Measurements from ENCODE around the gene ATP11C.
"Not testable (repeated sequence)": the region's sequence is repeated elsewhere in the genome, so short reads cannot be mapped to it uniquely, and the experiment has no call there.

The ATP11C gene

DNA sequence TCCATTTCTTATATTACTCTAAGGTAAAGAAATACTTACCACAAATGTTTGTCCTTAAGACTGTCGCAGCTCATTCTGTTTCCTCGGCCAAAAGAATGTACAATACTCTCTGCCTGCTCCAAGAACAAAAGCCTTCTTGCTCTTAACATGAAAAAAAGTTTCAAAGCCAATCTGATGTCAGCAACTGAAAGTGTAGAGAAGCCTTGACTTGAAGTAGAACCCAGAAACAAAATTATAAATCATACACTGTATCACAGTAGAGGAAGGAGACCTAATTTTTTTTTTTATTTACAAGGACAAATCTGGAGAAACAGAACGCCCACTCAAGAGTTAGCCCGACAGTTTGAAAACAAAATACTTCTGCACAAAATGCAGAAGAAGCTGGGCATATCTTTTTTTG is 224.8 kb downstream of the ATP11C start, which contains the start of gene MCF2:
Gene MCF2, minus strand, starts transcription at position 101 of the 400 bp plus-strand sequence. CDS start 56,423 bp downstream, outside the sequence.
- TF ChIP-seq, protein P1, sequence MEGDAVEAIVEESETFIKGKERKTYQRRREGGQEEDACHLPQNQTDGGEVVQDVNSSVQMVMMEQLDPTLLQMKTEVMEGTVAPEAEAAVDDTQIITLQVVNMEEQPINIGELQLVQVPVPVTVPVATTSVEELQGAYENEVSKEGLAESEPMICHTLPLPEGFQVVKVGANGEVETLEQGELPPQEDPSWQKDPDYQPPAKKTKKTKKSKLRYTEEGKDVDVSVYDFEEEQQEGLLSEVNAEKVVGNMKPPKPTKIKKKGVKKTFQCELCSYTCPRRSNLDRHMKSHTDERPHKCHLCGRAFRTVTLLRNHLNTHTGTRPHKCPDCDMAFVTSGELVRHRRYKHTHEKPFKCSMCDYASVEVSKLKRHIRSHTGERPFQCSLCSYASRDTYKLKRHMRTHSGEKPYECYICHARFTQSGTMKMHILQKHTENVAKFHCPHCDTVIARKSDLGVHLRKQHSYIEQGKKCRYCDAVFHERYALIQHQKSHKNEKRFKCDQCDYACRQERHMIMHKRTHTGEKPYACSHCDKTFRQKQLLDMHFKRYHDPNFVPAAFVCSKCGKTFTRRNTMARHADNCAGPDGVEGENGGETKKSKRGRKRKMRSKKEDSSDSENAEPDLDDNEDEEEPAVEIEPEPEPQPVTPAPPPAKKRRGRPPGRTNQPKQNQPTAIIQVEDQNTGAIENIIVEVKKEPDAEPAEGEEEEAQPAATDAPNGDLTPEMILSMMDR (IDR thresholded peaks at IDR 0.05; ENCODE audit: insufficient read depth, low read length, missing control alignments), result no peak
- ChIA-PET CTCF (no interaction called here), POLR2A (no interaction called here)
- H3K4me3 ChIP-seq (ENCODE audit: low read depth, low read length), result no peak within 1 kb of the TSS
- DNase-seq (ENCODE audit: low read depth, low spot score), result no peak

DNA sequence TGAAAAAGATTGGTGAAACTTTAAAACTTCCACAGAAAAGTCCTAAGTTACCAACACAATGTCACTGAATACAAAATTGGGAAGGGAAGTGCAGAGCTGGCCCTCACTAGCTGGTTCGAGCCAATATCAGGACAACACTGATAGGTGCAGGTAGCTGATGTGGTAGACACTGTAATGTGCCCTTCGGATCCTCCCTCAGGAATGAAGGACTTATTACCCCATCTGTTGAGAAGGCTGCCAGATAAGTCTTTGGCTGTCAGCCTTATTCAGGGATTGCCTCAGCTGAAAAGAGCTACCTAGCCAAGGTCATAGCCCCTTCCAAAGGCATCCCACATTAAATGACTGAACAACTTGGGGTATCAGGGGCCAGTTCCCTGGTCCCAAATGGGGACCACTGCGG is 230.2 kb downstream of the ATP11C start:
- CTCF ChIA-PET, result no interaction called here
- TF ChIP-seq, protein P1 (IDR thresholded peaks at IDR 0.05; ENCODE audit: insufficient read depth, low read length, missing control alignments), result no peak
- DNase-seq (ENCODE audit: low read depth, low spot score), result no peak
- H3K4me3 ChIP-seq (ENCODE audit: low read depth, low read length), result no peak overlapping the region
- POLR2A ChIA-PET, result no interaction called here

DNA sequence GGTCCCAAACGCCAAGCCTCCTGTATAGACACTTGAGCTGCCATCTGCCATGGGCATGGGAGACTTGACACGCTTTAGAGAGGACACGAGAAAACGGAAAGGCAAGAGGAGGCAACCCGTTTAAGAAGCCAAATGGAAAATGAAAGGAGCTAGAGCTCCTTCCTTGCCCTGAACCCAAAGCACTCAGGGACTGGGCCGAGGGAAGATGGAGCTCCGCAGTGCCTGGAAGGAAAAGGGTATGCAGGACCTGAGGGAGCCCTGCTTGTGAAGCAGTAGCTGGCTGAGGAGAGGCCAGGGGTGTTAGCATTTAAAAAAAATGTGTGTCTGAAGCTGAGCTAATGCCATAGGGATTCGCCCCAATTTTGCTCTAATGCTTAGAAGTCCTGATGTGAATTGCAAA is 239.9 kb downstream of the ATP11C start:
- TF ChIP-seq, protein P1 (IDR thresholded peaks at IDR 0.05; ENCODE audit: insufficient read depth, low read length, missing control alignments), result no peak
- DNase-seq (ENCODE audit: low read depth, low spot score), result no peak
- CTCF ChIA-PET, result no interaction called here
- H3K4me3 ChIP-seq (ENCODE audit: low read depth, low read length), result peak overlapping the region; percentile 49
- POLR2A ChIA-PET, result no interaction called here

DNA sequence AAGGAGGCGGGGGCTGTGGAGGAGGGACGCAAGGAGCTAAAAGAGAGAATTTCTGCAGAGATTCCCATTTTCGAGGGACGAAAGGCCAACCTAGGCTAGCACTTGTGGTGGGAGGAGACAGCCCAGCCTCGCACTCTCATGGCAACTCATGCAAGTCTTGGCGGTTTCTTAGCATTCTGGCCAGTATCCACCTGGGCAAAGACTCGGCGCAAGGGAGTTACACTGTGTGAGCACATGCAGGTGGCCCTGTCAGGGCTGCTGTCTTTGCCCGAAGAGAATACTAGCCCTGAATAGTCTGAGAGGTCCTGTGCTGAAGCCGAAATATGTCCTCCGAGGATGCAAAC is 240.4 kb downstream of the ATP11C start:
- peak overlapping the region; percentile 49 for H3K4me3 ChIP-seq (ENCODE audit: low read depth, low read length)
- POLR2A ChIA-PET, result no interaction called here
- DNase-seq (ENCODE audit: low read depth, low spot score), result no peak
- TF ChIP-seq, protein P1 (IDR thresholded peaks at IDR 0.05; ENCODE audit: insufficient read depth, low read length, missing control alignments), result no peak
- CTCF ChIA-PET, result no interaction called here

DNA sequence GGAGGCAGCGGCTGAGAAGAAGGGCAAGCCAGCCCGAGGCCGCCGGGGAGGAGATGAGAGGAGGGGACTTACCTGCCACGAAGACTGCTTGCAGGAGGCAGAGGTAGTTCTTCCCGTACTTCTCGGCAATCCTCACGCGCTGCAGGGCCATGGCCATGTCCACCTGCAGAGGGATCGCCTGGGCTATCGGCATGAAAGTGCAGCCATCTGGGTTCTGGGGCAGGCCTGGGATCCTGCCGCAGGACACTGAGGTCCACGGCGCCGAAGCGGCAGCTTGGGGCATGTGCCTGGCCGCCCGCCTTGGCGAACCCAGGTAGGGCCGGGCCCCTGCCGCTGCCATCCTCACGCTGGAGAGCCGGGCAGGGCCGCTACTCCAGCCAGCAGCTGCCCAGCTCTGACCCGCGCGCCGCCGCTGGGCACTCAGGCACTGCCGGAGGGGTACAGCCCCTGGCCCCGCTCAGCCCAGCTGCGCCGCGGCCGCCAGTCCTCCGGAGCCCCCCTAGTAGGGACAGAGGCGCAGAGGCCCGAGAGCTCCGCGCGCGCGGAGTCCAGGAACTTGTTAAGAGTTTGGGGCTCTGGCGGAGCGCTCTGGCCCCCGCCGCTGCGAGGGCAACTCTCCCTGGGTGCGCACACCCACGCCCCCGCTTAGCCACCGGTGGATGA is 240.9 kb downstream of the ATP11C start:
- H3K4me3 ChIP-seq (ENCODE audit: low read depth, low read length), result peak overlapping the region; percentile 49
- CTCF ChIA-PET, result no interaction called here
- DNase-seq (ENCODE audit: low read depth, low spot score), result no peak
- TF ChIP-seq, protein P1 (IDR thresholded peaks at IDR 0.05; ENCODE audit: insufficient read depth, low read length, missing control alignments), result no peak
- POLR2A ChIA-PET, result no interaction called here

DNA sequence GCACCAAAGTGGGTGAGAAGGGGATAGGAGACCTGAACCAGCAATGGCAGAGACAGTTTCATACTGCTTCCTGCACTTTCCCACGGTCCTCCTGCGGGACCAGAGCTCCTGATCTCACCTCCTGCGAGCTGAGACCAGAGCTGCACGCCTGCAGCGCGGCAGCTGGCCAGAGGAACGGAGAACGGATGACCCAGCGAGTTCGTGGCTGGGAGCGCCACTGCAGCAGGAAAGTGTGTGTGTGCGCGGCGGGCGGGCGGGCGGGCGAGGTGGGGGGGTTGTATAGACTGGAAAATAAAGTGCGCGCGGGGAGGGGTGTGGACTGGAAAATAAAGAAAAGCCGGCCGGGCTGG is 241.4 kb downstream of the ATP11C start:
- DNase-seq (ENCODE audit: low read depth, low spot score), result no peak
- TF ChIP-seq, protein P1 (IDR thresholded peaks at IDR 0.05; ENCODE audit: insufficient read depth, low read length, missing control alignments), result no peak
- peak overlapping the region; percentile 49 for H3K4me3 ChIP-seq (ENCODE audit: low read depth, low read length)
- CTCF ChIA-PET, result no interaction called here
- POLR2A ChIA-PET, result no interaction called here

DNA sequence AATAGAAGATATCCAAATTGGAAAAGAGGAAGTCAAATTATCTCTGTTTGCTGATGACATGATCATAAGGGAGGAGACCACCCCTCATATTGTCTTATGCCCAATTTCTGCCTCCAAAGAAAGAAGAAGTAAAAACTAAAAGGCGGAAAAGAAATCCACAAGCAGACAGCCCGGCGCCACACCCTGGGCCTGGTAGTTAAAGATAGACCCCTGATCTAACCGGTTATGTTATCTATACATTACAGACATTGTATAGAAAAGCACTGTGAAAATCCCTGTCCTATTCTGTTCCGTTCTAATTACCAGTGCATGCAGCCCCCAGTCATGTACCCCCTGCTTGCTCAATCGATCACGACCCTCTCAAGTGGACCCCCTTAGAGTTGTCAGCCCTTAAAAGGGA is 247.7 kb downstream of the ATP11C start:
- H3K4me3 ChIP-seq (ENCODE audit: low read depth, low read length); CTCF ChIA-PET; POLR2A ChIA-PET; DNase-seq (ENCODE audit: low read depth, low spot score): not testable (repeated sequence)
